ENCODE data around the gene UQCRC2. TPM values are rescaled to one million over a fixed set of nuclear protein-coding genes. Genes with fewer than 3 reads are reported as not detected.

Gene UQCRC2
- total and polyA plus RNA-seq, 2 donors (not counting 1 experiment from before 2014, with no cell fraction given), result 204 to 207 TPM

GRCh38 chr16:21937336-21937829, 15.8 kb upstream of the UQCRC2 start:
- no peak for DNase-seq (ENCODE audit: low read depth in 2 of 2)
- H3K9ac ChIP-seq (ENCODE audit: insufficient read depth, low read length), result no peak overlapping the region
- TF ChIP-seq EZH2 (IDR thresholded peaks at IDR 0.05; ENCODE audit: low read length, missing control alignments), result no peak
- no peak for TF ChIP-seq CTCF (conservative IDR thresholded peaks at IDR 0.05 in 1 of 2, IDR thresholded peaks at IDR 0.05 in 1 of 2; ENCODE audit: low read depth in 1 of 2, low read length in 2 of 2)
- H3K9me3 ChIP-seq (ENCODE audit: control insufficient read depth, insufficient read depth, low read depth, low read length), result no peaks in the 10 kb centered on the region
- H3K4me2 ChIP-seq (ENCODE audit: extremely low read depth, insufficient read depth, low read length), result no peak overlapping the region
- no peaks in the 10 kb centered on the region for H3K36me3 ChIP-seq (ENCODE audit: control insufficient read depth, insufficient read depth, low read length)
- no peaks in the 10 kb centered on the region for H3K79me2 ChIP-seq (ENCODE audit: control insufficient read depth, insufficient read depth, low read length)
- H2AFZ ChIP-seq (ENCODE audit: low read length), result no peak overlapping the region
- H3K27ac ChIP-seq (ENCODE audit: insufficient read depth, low read length), result no peak overlapping the region
- no peaks in the 10 kb centered on the region for H3K4me1 ChIP-seq (ENCODE audit: control insufficient read depth, extremely low read depth, insufficient read depth, low read length)
- peaks cover 2% of the 10 kb centered on the region for H3K27me3 ChIP-seq (ENCODE audit: control insufficient read depth, insufficient read depth, low read length)
- no peak overlapping the region for H3K4me3 ChIP-seq (replicated peaks in 1 of 4; ENCODE audit: control extremely low read depth in 1 of 4, insufficient read depth in 1 of 4, low read depth in 3 of 4, low read length in 4 of 4)
- H4K20me1 ChIP-seq (ENCODE audit: control insufficient read depth, extremely low read depth, insufficient read depth, low read length), result no peaks in the 10 kb centered on the region

GRCh38 chr16:21940570-21940969, 12.6 kb upstream of the UQCRC2 start:
- Histone ChIP-seq H3K36me3 (ENCODE audit: control insufficient read depth, insufficient read depth, low read length) (no peaks in the 10 kb centered on the region), H2AFZ (ENCODE audit: low read length) (no peak overlapping the region), H3K79me2 (ENCODE audit: control insufficient read depth, insufficient read depth, low read length) (no peaks in the 10 kb centered on the region), H3K9me3 (ENCODE audit: control insufficient read depth, insufficient read depth, low read depth, low read length) (no peaks in the 10 kb centered on the region), H3K9ac (ENCODE audit: insufficient read depth, low read length) (no peak overlapping the region), H3K27me3 (ENCODE audit: control insufficient read depth, insufficient read depth, low read length) (peaks cover 2% of the 10 kb centered on the region), H3K4me2 (ENCODE audit: extremely low read depth, insufficient read depth, low read length) (no peak overlapping the region), H3K27ac (ENCODE audit: insufficient read depth, low read length) (no peak overlapping the region), H3K4me3 (replicated peaks in 1 of 4; ENCODE audit: control extremely low read depth in 1 of 4, insufficient read depth in 1 of 4, low read depth in 3 of 4, low read length in 4 of 4) (no peak overlapping the region), H4K20me1 (ENCODE audit: control insufficient read depth, extremely low read depth, insufficient read depth, low read length) (no peaks in the 10 kb centered on the region), H3K4me1 (ENCODE audit: control insufficient read depth, extremely low read depth, insufficient read depth, low read length) (no peaks in the 10 kb centered on the region)
- DNase-seq (ENCODE audit: low read depth in 2 of 2), result no peak
- TF ChIP-seq EZH2 (IDR thresholded peaks at IDR 0.05; ENCODE audit: low read length, missing control alignments), result no peak
- TF ChIP-seq CTCF (conservative IDR thresholded peaks at IDR 0.05 in 1 of 2, IDR thresholded peaks at IDR 0.05 in 1 of 2; ENCODE audit: low read depth in 1 of 2, low read length in 2 of 2), result no peak

GRCh38 chr16:21943571-21943970, 9.6 kb upstream of the UQCRC2 start:
- Histone ChIP-seq H3K27ac (ENCODE audit: insufficient read depth, low read length) (no peak overlapping the region), H3K9ac (ENCODE audit: insufficient read depth, low read length) (no peak overlapping the region), H3K27me3 (ENCODE audit: control insufficient read depth, insufficient read depth, low read length) (peaks cover 2% of the 10 kb centered on the region), H3K4me2 (ENCODE audit: extremely low read depth, insufficient read depth, low read length) (no peak overlapping the region), H2AFZ (ENCODE audit: low read length) (no peak overlapping the region), H3K4me3 (replicated peaks in 1 of 4; ENCODE audit: control extremely low read depth in 1 of 4, insufficient read depth in 1 of 4, low read depth in 3 of 4, low read length in 4 of 4) (no peak overlapping the region), H3K36me3 (ENCODE audit: control insufficient read depth, insufficient read depth, low read length) (no peaks in the 10 kb centered on the region), H3K9me3 (ENCODE audit: control insufficient read depth, insufficient read depth, low read depth, low read length) (no peaks in the 10 kb centered on the region), H4K20me1 (ENCODE audit: control insufficient read depth, extremely low read depth, insufficient read depth, low read length) (no peaks in the 10 kb centered on the region), H3K79me2 (ENCODE audit: control insufficient read depth, insufficient read depth, low read length) (no peaks in the 10 kb centered on the region), H3K4me1 (ENCODE audit: control insufficient read depth, extremely low read depth, insufficient read depth, low read length) (no peaks in the 10 kb centered on the region)
- TF ChIP-seq EZH2 (IDR thresholded peaks at IDR 0.05; ENCODE audit: low read length, missing control alignments) (no peak), CTCF (conservative IDR thresholded peaks at IDR 0.05 in 1 of 2, IDR thresholded peaks at IDR 0.05 in 1 of 2; ENCODE audit: low read depth in 1 of 2, low read length in 2 of 2) (no peak)
- no peak for DNase-seq (ENCODE audit: low read depth in 2 of 2)
